H1 (cell line): ENCODE data around the gene ANKRD24. TPM values are rescaled to one million over a fixed set of nuclear protein-coding genes. Genes with fewer than 3 reads are reported as not detected.

ENCODE experiments used
- CTCF ChIA-PET: fragments of 300-600 bp; sonication (Branson Sonifier 250); formaldehyde crosslinking; loops from one replicate; lab custom pipeline; 2021; ENCODE audit not compliant: partially characterized antibody; lab: Charles Lee
- POLR2A ChIA-PET: fragments of 300-600 bp; sonication (Branson Sonifier 250); formaldehyde crosslinking; loops from one replicate; lab custom pipeline; 2021; ENCODE audit warnings: inconsistent platforms; ENCODE audit not compliant: partially characterized antibody; lab: Charles Lee
- DNase-seq, 2 experiments: peaks; one replicate each; pipeline versions ENCODE4 v3.0.0 to v3.0.0-alpha.2; 2010 to 2022; ENCODE audit warnings: low spot score in 2 of 2, low read depth in 1 of 2, mixed read lengths in 1 of 2
- FAIRE-seq: peaks from 2 replicates; lab custom pipeline; 2011; peaks lifted over from hg19 to GRCh38; lab: Jason Lieb, UNC
- H2AFZ ChIP-seq: 2 replicates; pipeline ENCODE4 v1.8.1; 2012; ENCODE audit warnings: low read length, inconsistent platforms
- H2AK5ac ChIP-seq: 2 replicates; pipeline ENCODE4 v1.6.1; 2013; ENCODE audit warnings: low read depth, low read length
- H2BK120ac ChIP-seq: replicated peaks from 2 replicates; pipeline ENCODE3; 2013; ENCODE audit warnings: low read depth, low read length, inconsistent platforms
- H2BK12ac ChIP-seq: 2 replicates; pipeline ENCODE4 v1.6.1; 2013; ENCODE audit warnings: low read depth, low read length
- H2BK15ac ChIP-seq: 2 replicates; pipeline ENCODE4 v1.6.1; 2013; ENCODE audit warnings: low read length
- H2BK20ac ChIP-seq: 2 replicates; pipeline ENCODE4 v1.6.1; 2013; ENCODE audit warnings: low read length
- H2BK5ac ChIP-seq: 2 replicates; pipeline ENCODE4 v1.6.1; 2013; ENCODE audit warnings: low read depth, low read length
- H3K14ac ChIP-seq: 2 replicates; pipeline ENCODE4 v1.6.1; 2013; ENCODE audit warnings: inconsistent platforms; ENCODE audit not compliant: insufficient read length
- H3K18ac ChIP-seq: 2 replicates; pipeline ENCODE4 v1.6.1; 2013; ENCODE audit warnings: low read length; ENCODE audit errors: extremely low read depth
- H3K23ac ChIP-seq: 2 replicates; pipeline ENCODE4 v1.6.1; 2013; ENCODE audit warnings: inconsistent platforms; ENCODE audit not compliant: insufficient read length
- H3K23me2 ChIP-seq: 2 replicates; pipeline ENCODE4 v1.6.1; 2013; ENCODE audit warnings: low read depth, low read length
- H3K27ac ChIP-seq: 2 replicates; pipeline ENCODE4 v1.6.1; 2011; ENCODE audit warnings: low read depth, low read length, inconsistent platforms
- H3K27me3 ChIP-seq, 4 experiments: replicated peaks in 1 of 4; 1 replicate in 1 of 4; 2 replicates in 3 of 4; pipeline versions ENCODE4 v1.6.1 to v1.8.1; 2011 to 2013; ENCODE audit warnings: low read length in 3 of 4, mild to moderate bottlenecking in 3 of 4, inconsistent platforms in 2 of 4, mixed read lengths in 2 of 4, moderate library complexity in 1 of 4; ENCODE audit not compliant: control insufficient read depth in 3 of 4, insufficient read depth in 3 of 4; ENCODE audit errors: extremely low read depth in 1 of 4
- H3K36me3 ChIP-seq, 4 experiments: 2 replicates each; pipeline versions ENCODE4 v1.6.1 to v1.8.1; 2011 to 2013; ENCODE audit warnings: mild to moderate bottlenecking in 4 of 4, low read length in 3 of 4, moderate library complexity in 2 of 4, control low read depth in 1 of 4, inconsistent platforms in 1 of 4; ENCODE audit not compliant: insufficient read depth in 4 of 4, control insufficient read depth in 2 of 4
- H3K4ac ChIP-seq: replicated peaks from 2 replicates; pipeline ENCODE3; 2013; ENCODE audit warnings: low read length, low read depth, mixed read lengths, inconsistent platforms; ENCODE audit not compliant: insufficient read length
- H3K4me1 ChIP-seq, 4 experiments: replicated peaks in 1 of 4; 1 replicate in 1 of 4; 2 replicates in 3 of 4; pipeline versions ENCODE4 v1.6.1 to v1.8.1; 2011 to 2013; ENCODE audit warnings: low read length in 3 of 4, inconsistent platforms in 2 of 4, mixed read lengths in 1 of 4; ENCODE audit not compliant: insufficient read depth in 4 of 4, control insufficient read depth in 3 of 4
- H3K4me2 ChIP-seq, 2 experiments: 2 replicates each; pipeline versions ENCODE4 v1.6.1 to v1.8.1; 2011 to 2013; ENCODE audit warnings: low read depth in 2 of 2, low read length in 2 of 2, control low read depth in 1 of 2, inconsistent platforms in 1 of 2, mild to moderate bottlenecking in 1 of 2; ENCODE audit not compliant: insufficient read depth in 1 of 2
- H3K4me3 ChIP-seq, 4 experiments: fragments of 200-600, 300-600 bp in 1 of 4; sonication (generic), shearing (Covaris generic), sonication (Bioruptor Twin) in 1 of 4; 2 replicates each; pipeline versions ENCODE4 v1.5.1 to v1.8.1; 2011 to 2016; ENCODE audit warnings: low read length in 4 of 4, low read depth in 3 of 4, control low read depth in 2 of 4, inconsistent platforms in 2 of 4, mild to moderate bottlenecking in 2 of 4, mixed read lengths in 1 of 4, moderate library complexity in 1 of 4; ENCODE audit not compliant: insufficient read depth in 2 of 4; ENCODE audit errors: extremely low read depth in 1 of 4
- H3K56ac ChIP-seq: replicated peaks from 2 replicates; pipeline ENCODE3; 2013; ENCODE audit warnings: low read depth, mild to moderate bottlenecking, mixed read lengths, low read length, inconsistent platforms; ENCODE audit not compliant: insufficient read length
- H3K79me1 ChIP-seq: 2 replicates; pipeline ENCODE4 v1.6.1; 2013; ENCODE audit warnings: low read depth, low read length, control low read depth
- H3K79me2 ChIP-seq, 2 experiments: 2 replicates each; pipeline versions ENCODE4 v1.6.1 to v1.8.1; 2012 to 2013; ENCODE audit warnings: low read length in 2 of 2, mild to moderate bottlenecking in 2 of 2, inconsistent platforms in 1 of 2; ENCODE audit not compliant: insufficient read depth in 2 of 2, control insufficient read depth in 1 of 2
- H3K9ac ChIP-seq, 4 experiments: replicated peaks in 1 of 4; 1 replicate in 1 of 4; 2 replicates in 3 of 4; pipeline versions ENCODE4 v1.6.1 to v1.8.1; 2011 to 2013; ENCODE audit warnings: low read depth in 3 of 4, low read length in 3 of 4, control low read depth in 2 of 4, mild to moderate bottlenecking in 2 of 4, moderate library complexity in 2 of 4, inconsistent platforms in 1 of 4; ENCODE audit errors: extremely low read depth in 1 of 4
- H3K9me3 ChIP-seq, 2 experiments: 2 replicates each; pipeline versions ENCODE4 v1.6.1 to v1.8.1; 2012 to 2013; ENCODE audit warnings: mild to moderate bottlenecking in 2 of 2, moderate library complexity in 2 of 2, control low read depth in 1 of 2, inconsistent platforms in 1 of 2, low read depth in 1 of 2, low read length in 1 of 2, mixed read lengths in 1 of 2; ENCODE audit not compliant: insufficient read depth in 2 of 2
- H4K20me1 ChIP-seq, 2 experiments: replicated peaks in 1 of 2; 2 replicates each; pipeline versions ENCODE3 to v1.8.1; 2011 to 2013; ENCODE audit warnings: inconsistent platforms in 2 of 2, low read length in 2 of 2, mild to moderate bottlenecking in 1 of 2; ENCODE audit not compliant: insufficient read depth in 2 of 2, control insufficient read depth in 1 of 2
- H4K5ac ChIP-seq: 2 replicates; pipeline ENCODE4 v1.6.1; 2013; ENCODE audit warnings: low read length, low read depth, mixed read lengths, inconsistent platforms; ENCODE audit not compliant: insufficient read length
- H4K8ac ChIP-seq: 2 replicates; pipeline ENCODE4 v1.8.0; 2013; ENCODE audit warnings: mild to moderate bottlenecking, moderate library complexity, low read length, inconsistent platforms; ENCODE audit not compliant: insufficient read depth; ENCODE audit errors: extremely low read depth
- H4K91ac ChIP-seq: replicated peaks from 2 replicates; pipeline ENCODE3; 2013; ENCODE audit warnings: low read length, mixed read lengths, inconsistent platforms; ENCODE audit not compliant: insufficient read length
- CHD2 ChIP-seq: IDR thresholded peaks from 2 replicates; pipeline ENCODE4 v1.6.1; 2012; ENCODE audit warnings: low read length, improper control_type of control experiment
- CREB1 ChIP-seq: IDR thresholded peaks from 2 replicates; pipeline ENCODE4 v1.6.1; 2012; ENCODE audit warnings: inconsistent platforms
- HDAC2 ChIP-seq, 2 experiments: fragments of 300-600 bp in 1 of 2; sonication (generic) in 1 of 2; IDR thresholded peaks; 2 replicates each; pipeline ENCODE4 v1.6.1; 2011 to 2012; ENCODE audit warnings: low read depth in 2 of 2, low read length in 2 of 2, mild to moderate bottlenecking in 2 of 2, moderate library complexity in 2 of 2, borderline replicate concordance in 1 of 2, inconsistent platforms in 1 of 2
- YY1 ChIP-seq: IDR thresholded peaks from 2 replicates; pipeline ENCODE4 v1.6.1; 2011; ENCODE audit warnings: low read depth, mild to moderate bottlenecking, low read length
- WGBS, 2 experiments: shearing (Covaris generic) in 1 of 2; methylation state at CpG; one replicate each; pipeline versions ENCODE4 v1.1.6 to v1.1.7; 2013 to 2015; ENCODE audit warnings: low lambda C conversion rate in 2 of 2, mixed read lengths in 2 of 2, inconsistent platforms in 1 of 2, low coverage in 1 of 2, missing lambda C conversion rate in 1 of 2; ENCODE audit not compliant: insufficient replicate concordance in 2 of 2, insufficient coverage in 1 of 2, insufficient read length in 1 of 2; ENCODE audit errors: extremely low coverage in 1 of 2, missing lambda C conversion rate in 1 of 2; 5-methylcytosine and 5-hydroxymethylcytosine counted together
- polyA plus RNA-seq, 7 experiments: library from polyadenylated mRNA; depleted of rRNA in 3 of 7; stranded (reverse) in 5 of 7; unstranded in 2 of 7; fragments of >200 nt in 5 of 7; fragments of 200-250 nt in 2 of 7; gene quantifications; 1 replicate in 5 of 7; 2 replicates in 1 of 7; 4 replicates in 1 of 7; pipeline versions ENCODE4 v1.2.1 to v1.2.3, GENCODE V29; 2011 to 2013; ENCODE audit warnings: missing spikeins in 2 of 7, mixed read lengths in 2 of 7
- total RNA-seq: library from RNA; stranded (reverse); fragmentation: NEBNext Ultra II Directional; extraction: Animal tissue kit (Norgen Biotek cat#: 25700); gene quantifications from 2 replicates; pipeline ENCODE4 v1.2.1, GENCODE V29; 2021
- TF ChIP-seq, protein P1 (sequence below), 3 experiments: IDR thresholded peaks; 1 replicate in 2 of 3; 2 replicates in 1 of 3; pipeline versions ENCODE4 v1.5.1 to v1.6.1; 2011; ENCODE audit warnings: low read length in 3 of 3, mild to moderate bottlenecking in 3 of 3, inconsistent platforms in 2 of 3, low read depth in 1 of 3, moderate library complexity in 1 of 3; ENCODE audit not compliant: insufficient read depth in 1 of 3; ENCODE audit errors: control extremely low read depth in 1 of 3

Gene ANKRD24
- total and polyA plus RNA-seq, 2 of the 8 experiments (the other 6 are each of a cell fraction or from before 2014, with no cell fraction given): 7.6 to 14.1 TPM

DNA sequence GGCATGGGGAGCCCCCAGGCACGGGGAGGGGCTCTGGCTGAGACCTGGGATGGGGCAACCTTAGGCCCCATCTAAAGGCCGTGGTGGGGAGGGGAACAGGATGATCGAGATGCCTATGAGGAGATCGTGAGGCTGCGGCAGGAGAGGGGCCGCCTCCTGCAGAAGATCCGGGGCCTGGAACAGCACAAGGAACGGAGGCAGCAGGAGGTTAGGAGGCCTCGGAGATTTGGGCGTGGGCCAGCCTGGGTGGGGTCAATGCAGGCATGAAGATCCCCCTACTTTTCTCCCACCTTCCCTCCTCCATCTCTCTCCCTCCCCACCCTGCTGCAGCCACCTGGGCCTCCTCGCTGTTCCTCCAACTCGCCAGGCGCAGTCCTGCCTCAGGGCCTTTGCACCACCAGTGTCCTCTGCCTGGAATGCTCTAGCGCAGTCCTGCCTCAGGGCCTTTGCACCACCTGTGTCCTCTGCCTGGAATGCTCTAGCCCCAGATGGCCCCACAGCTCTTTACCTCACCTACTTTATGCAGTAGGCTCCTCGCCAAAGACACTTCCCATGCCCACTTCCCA is 27.8 kb downstream of the ANKRD24 start:
- H3K79me2 ChIP-seq: no peaks in the 10 kb centered on the region
- no peak overlapping the region for H3K4ac ChIP-seq
- no peak overlapping the region for H2AK5ac ChIP-seq
- no peak overlapping the region for H3K9ac ChIP-seq
- no peak overlapping the region for H3K4me3 ChIP-seq
- H3K36me3 ChIP-seq: no peaks in the 10 kb centered on the region
- no peak for DNase-seq
- H3K14ac ChIP-seq: no peak overlapping the region
- H2BK20ac ChIP-seq: no peak overlapping the region
- POLR2A ChIA-PET: interaction anchor here (1.0 kb wide), 1 partner anchor 8 kb away, joined by 3 read pairs; no protein-coding TSS in a partner anchor
- no peak for TF ChIP-seq CHD2
- TF ChIP-seq YY1: no peak
- TF ChIP-seq, protein P1, sequence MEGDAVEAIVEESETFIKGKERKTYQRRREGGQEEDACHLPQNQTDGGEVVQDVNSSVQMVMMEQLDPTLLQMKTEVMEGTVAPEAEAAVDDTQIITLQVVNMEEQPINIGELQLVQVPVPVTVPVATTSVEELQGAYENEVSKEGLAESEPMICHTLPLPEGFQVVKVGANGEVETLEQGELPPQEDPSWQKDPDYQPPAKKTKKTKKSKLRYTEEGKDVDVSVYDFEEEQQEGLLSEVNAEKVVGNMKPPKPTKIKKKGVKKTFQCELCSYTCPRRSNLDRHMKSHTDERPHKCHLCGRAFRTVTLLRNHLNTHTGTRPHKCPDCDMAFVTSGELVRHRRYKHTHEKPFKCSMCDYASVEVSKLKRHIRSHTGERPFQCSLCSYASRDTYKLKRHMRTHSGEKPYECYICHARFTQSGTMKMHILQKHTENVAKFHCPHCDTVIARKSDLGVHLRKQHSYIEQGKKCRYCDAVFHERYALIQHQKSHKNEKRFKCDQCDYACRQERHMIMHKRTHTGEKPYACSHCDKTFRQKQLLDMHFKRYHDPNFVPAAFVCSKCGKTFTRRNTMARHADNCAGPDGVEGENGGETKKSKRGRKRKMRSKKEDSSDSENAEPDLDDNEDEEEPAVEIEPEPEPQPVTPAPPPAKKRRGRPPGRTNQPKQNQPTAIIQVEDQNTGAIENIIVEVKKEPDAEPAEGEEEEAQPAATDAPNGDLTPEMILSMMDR (IDR thresholded peaks at IDR 0.05; ENCODE audit: control extremely low read depth in 1 of 3, insufficient read depth in 1 of 3, low read depth in 1 of 3, low read length in 3 of 3): no peak
- TF ChIP-seq CREB1: no peak
- TF ChIP-seq HDAC2 (IDR thresholded peaks at IDR 0.05; ENCODE audit: borderline replicate concordance in 1 of 2, low read depth in 2 of 2, low read length in 2 of 2): no peak
- no peak overlapping the region for H3K27ac ChIP-seq
- H3K4me2 ChIP-seq: no peak overlapping the region
- H2BK120ac ChIP-seq: no peak overlapping the region
- WGBS, 2 experiments: 86% methylated on average over 15 of the region's 15 CpGs; no CpG with 5 or more reads in 1 of the 2 experiments
- H3K23me2 ChIP-seq: no peaks in the 10 kb centered on the region
- no peaks in the 10 kb centered on the region for H3K27me3 ChIP-seq
- FAIRE-seq: no peak
- H2BK15ac ChIP-seq: no peak overlapping the region
- H4K20me1 ChIP-seq: peaks cover 0 to 2% of the 10 kb centered on the region in 2 experiments
- no peaks in the 10 kb centered on the region for H3K79me1 ChIP-seq
- no peak overlapping the region for H2BK5ac ChIP-seq
- H4K91ac ChIP-seq: no peak overlapping the region
- H3K56ac ChIP-seq: no peak overlapping the region
- CTCF ChIA-PET: no interaction called here
- H4K5ac ChIP-seq: no peak overlapping the region
- H2BK12ac ChIP-seq: no peak overlapping the region
- H3K9me3 ChIP-seq: no peaks in the 10 kb centered on the region
- H4K8ac ChIP-seq: no peak overlapping the region
- no peak overlapping the region for H2AFZ ChIP-seq
- H3K4me1 ChIP-seq: no peaks in the 10 kb centered on the region; a peak in 1 of 7 replicates
- no peak overlapping the region for H3K18ac ChIP-seq
- no peak overlapping the region for H3K23ac ChIP-seq
